Subcutaneous adipose tissue (tissue), 4 donors: ENCODE results near the gene CAPN12. TPM values are rescaled to one million over a fixed set of nuclear protein-coding genes. Genes with fewer than 3 reads are reported as not detected.

ENCODE experiments used
- CTCF ChIP-seq: fragments of 450-650 bp; IDR thresholded peaks from one replicate; pipeline ENCODE4 v1.5.1; 2016; ENCODE audit warnings: low read depth, mild to moderate bottlenecking, control low read depth, antibody characterized with exemption, moderate library complexity
- total RNA-seq, 4 donors: library from RNA; depleted of rRNA; stranded (reverse); fragments of >200 nt; gene quantifications; one replicate each; pipeline ENCODE4 v1.1.0, GENCODE V29; 2016

Gene CAPN12
- total RNA-seq, 4 donors from 2014 or later: 0.57 to 1.8 (median 0.68) TPM; not detected in 1

GRCh38 chr19:38769635-38770211 is 25.4 kb upstream of the CAPN12 start:
- TF ChIP-seq CTCF: no peak

DNA sequence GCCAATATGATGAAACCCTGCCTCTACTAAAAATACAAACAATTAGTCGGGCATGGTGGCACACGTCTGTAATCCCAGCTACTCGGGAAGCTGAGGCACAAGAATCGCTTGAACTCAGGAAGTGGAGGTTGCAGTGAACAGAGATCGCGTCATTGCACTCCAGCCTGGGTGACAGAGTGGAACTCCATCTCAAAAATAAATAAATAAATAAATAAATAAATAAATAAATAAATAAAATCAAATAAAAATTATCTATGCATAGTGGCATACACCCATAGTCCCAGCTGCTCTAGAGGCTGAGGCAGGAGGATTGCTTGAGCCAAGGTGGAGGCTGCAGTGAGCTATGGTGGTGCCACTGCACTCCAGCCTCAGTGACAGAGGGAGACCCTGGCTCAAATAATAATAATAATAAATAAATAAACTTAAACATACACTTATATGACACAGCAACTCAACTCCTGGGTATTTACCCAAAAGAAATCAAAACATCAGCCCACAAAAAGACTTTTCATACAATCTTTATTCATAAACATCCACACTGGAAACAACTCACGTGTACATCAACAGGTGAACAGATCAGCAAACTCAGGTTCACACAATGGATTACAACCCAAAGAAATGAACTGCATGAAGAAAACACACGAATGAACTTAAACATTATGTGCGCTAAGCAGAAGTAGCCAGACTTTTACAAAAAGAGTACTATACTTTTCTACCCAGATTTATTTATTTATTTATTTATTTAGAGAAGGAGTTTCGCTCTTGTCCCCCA is 22.2 kb upstream of the CAPN12 start:
- no peak for TF ChIP-seq CTCF

DNA sequence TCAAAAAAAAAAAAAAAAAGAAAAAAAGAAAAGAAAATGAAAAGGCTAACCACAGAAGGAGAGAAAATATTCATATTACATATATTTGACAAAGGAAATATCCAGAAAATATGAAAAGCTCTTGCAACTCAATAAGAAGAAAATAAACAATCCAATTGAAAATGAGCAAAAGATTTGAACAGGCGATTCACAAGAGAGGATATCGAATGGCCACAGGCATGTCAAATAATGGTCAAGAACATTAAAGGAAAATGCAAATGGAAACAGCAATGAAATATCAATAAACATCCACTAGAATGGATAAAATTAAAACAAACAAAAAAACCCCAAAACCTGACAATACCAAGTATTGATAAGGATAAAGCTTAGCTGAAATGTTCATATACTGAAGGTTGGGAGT is 20.9 kb upstream of the CAPN12 start:
- TF ChIP-seq CTCF: no peak

- TF ChIP-seq CTCF: no peak
Measured at GRCh38 chr19:38763795-38764220, 19.5 kb upstream of the CAPN12 start.

DNA sequence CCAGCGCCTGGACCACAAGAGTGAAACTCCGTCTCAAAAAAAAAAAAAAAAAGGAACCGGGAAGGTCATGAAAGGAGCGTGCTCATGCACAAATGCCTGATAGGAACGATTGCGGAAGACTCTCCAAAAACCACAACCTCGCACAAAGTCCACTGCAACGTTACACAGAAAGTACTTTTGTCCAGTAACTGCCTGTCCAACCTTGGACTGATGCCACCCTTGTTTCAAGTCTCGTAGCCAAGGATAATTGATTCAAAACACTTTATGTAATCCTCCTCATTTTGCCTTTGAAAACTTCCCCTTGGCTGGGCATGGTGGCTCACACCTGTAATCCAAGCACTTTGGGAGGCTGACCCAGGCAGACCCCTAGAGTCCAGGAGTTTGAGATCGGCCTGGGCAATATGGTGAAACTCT is 15.3 kb upstream of the CAPN12 start:
- no peak for TF ChIP-seq CTCF

GRCh38 chr19:38745316-38745715 is 1.0 kb upstream of the CAPN12 start:
- no peak for TF ChIP-seq CTCF

DNA sequence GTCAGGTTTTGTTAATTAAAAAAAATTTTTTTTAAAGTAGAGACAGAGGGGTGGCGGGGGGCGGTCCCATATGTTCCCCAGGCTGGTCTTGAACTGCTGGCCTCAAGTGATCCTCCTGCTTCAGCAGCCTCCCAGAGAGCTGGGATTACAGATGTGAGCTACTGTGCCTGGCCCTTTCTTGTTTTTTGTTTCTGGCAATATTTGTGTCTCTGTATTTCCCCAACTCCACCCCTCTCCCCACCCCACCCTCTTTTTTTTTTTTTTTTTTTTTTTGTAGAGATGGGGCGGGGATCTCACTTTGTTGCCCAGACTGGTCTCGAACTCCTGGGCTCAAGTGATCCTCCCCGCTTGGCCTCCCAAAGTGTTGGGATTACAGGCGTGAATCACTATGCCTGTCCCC is 600 bp upstream of the CAPN12 start:
- no peak for TF ChIP-seq CTCF
